Pulmonary artery endothelial cell (primary cell): ENCODE results near the gene BRMS1L. TPM values are rescaled to one million over a fixed set of nuclear protein-coding genes. Genes with fewer than 3 reads are reported as not detected.
A peak's percentile ranks its signal among the peaks of the same experiment; 100 is the strongest.
"Not testable (repeated sequence)": the region's sequence is repeated elsewhere in the genome, so short reads cannot be mapped to it uniquely, and the experiment has no call there.

Experiments
- DNase-seq: peaks from one replicate; pipeline ENCODE4 v3.0.0-alpha.2; 2011; ENCODE audit warnings: low read depth, low spot score
- total RNA-seq: library from RNA; depleted of rRNA; stranded (reverse); fragments of >200 nt; gene quantifications from 2 replicates; pipeline ENCODE4 v1.2.3, GENCODE V29; 2014

Gene BRMS1L
- total RNA-seq, 1 donor from 2014 or later = 4.9 TPM

GRCh38 chr14:35821564-35822411, 4.3 kb upstream of the BRMS1L start:
- no peak for DNase-seq

- DNase-seq = no peak
Observed at GRCh38 chr14:35822501-35822900, 3.6 kb upstream of the BRMS1L start.

- DNase-seq = not testable (repeated sequence)
Observed at GRCh38 chr14:35824446-35825165, 1.5 kb upstream of the BRMS1L start.

- DNase-seq = no peak
Observed at GRCh38 chr14:35825968-35826217, 245 bp upstream of the BRMS1L start.

GRCh38 chr14:35826952-35827416, 846 bp downstream of the BRMS1L start:
- DNase-seq = no peak

GRCh38 chr14:35827678-35828472, 1.7 kb downstream of the BRMS1L start:
- DNase-seq = no peak

DNA sequence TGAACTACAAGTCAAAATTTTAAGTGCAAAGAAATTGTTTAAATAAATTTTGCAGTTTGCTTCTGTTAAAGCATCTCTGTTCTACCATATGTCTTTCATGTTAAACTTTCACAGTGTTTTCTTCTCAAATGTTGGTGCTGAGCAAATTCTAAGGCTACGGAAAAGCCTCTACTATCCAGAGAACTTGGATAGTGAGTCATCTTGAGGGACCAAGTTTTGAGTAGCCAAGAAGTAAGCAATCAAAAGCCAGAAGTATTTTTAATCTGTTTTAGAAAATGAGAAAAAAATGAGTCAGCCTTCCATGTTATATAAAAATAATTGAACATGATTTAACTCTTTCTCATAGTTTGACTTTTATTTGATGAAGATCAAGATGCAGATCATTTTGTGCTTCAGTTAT, 3.3 kb downstream of the BRMS1L start:
- no peak for DNase-seq

DNA sequence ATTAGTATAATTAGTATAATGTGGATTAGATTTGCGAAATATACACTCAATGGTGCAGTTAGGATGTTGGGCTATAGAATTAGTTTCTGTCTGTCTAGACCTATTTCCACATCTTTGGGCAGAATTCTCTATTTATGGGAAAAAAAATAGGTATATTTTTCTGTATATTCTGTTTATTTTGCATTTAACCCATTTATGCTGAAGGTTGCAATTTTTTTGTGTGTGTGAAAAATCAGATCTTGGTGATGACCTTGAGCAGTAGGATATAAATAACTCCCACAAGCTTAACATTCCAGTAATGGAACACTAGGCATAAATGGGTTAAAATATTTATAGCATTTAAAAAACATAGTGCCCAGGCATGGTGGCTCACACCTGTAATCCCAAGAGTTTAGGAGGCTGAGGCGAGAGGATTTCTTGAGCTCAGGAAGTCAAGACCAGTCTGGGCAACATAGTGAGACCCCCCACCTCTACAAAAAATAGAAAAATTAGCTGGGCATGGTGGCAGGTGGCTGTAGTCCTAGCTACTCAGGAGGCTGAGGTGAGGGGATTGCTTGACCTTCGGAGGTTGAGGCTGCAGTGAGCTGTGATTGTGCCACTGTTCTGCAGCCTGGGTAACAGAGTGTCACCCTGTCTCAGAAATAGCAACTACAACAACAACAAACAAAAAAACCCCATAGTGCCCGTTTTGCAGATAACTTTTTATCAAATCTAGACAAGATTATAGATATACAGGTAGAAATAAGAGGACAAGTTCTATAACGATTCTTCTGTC, 9.3 kb downstream of the BRMS1L start:
- DNase-seq = no peak

DNA sequence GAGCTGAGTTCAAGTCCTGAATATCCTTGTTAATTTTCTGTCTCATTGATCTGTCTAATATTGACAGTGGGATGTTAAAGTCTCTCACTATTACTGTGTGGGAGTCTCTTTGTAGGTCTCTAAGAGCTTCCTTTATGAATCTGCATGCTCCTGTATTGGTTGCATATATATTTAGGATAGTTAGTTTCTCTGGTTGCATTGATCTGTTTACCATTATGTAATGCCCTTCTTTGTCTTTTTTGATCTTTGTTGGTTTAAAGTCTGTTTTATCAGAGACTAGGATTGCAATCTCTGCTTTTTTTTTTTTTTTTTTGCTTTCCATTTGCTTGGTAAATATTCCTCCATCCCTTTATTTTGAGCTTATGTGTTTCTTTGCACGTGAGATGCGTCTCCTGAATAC, 15.6 kb downstream of the BRMS1L start:
- not testable (repeated sequence) for DNase-seq

GRCh38 chr14:35842245-35842644, 16.1 kb downstream of the BRMS1L start:
- not testable (repeated sequence) for DNase-seq

DNA sequence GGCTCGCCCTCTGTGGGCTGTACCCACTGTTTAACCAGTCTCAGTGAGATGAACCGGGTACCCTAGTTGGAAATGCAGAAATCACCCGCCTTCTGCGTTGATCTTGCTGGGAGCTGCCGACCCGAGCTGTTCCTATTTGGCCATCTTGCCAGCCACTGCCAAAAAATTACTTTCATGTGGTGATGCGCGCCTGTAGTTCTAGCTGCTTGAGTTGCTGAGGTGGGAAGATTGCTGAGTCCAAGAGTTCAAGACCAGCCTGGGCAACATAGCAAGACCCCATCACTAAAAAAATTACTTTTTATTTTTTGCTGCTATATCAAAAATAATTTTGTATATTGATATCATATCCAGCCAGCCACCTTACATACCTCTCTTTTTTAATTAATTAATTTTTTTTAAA, 18.4 kb downstream of the BRMS1L start:
- no peak for DNase-seq

GRCh38 chr14:35847636-35848035, 21.5 kb downstream of the BRMS1L start:
- peak; percentile 1 for DNase-seq

DNA sequence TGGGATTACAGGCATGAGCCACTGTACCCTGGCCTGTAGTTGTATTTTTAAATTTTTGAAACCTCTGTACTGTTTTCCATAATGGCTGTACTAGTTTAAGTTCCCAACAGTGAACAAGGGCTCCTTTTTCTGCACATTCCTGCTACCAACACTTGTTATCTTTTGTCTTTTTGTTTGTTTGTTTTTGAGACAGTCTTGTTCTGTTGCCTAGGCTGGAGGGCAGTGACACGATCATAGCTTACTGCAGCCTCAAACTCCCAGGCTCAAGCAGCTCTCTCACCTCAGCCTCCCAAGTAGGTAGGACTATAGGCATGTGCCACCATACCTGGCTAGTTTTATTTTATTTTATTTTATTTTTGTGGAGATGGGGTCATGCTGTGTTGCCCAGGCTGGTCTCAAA, 23.0 kb downstream of the BRMS1L start:
- no peak for DNase-seq

GRCh38 chr14:35851823-35852222, 25.7 kb downstream of the BRMS1L start:
- DNase-seq = no peak

DNA sequence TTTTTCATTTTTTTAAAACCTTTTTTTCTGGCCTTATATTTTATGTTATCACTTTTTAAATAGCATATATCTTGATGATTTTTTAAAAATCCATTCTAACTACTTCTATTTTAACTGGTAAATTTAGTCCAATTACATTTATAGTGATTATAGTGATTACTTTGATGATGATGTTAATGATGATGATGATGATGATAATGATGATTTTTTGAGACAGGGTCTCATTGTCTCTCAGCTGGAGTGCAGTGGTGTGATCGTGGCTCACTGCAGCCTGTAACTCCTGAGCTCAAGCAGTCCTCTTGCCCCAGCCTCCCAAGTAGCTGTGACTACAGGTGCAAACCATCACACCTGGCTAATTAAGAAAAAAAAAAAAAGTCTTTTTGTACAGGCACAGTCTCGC, 27.1 kb downstream of the BRMS1L start:
- no peak for DNase-seq

GRCh38 chr14:35854696-35855270, 28.6 kb downstream of the BRMS1L start:
- no peak for DNase-seq

GRCh38 chr14:35855876-35856481, 29.8 kb downstream of the BRMS1L start:
- DNase-seq = no peak

GRCh38 chr14:35858521-35859209, 32.5 kb downstream of the BRMS1L start:
- no peak for DNase-seq

- no peak for DNase-seq
Observed at GRCh38 chr14:35861204-35861868, 35.2 kb downstream of the BRMS1L start.
